Mucosa of descending colon (tissue), 3 donors: ENCODE results near the gene LHFPL4. TPM values are rescaled to one million over a fixed set of nuclear protein-coding genes. Genes with fewer than 3 reads are reported as not detected.

ENCODE experiments used
- ATAC-seq: fragments of 200-7000 bp; cut with Tn5 transposase; one replicate; pipeline ENCODE4 v1.9.1; 2020; ENCODE audit warnings: mild to moderate bottlenecking, moderate library complexity
- DNase-seq, 3 donors: peaks; one replicate each; pipeline ENCODE4 v3.0.0-alpha.2; 2020
- H3K36me3 ChIP-seq: fragments of 200-600 bp; one replicate; pipeline ENCODE4 v1.8.0; 2021; ENCODE audit warnings: low read depth, mild to moderate bottlenecking
- H3K4me1 ChIP-seq: fragments of 200-600 bp; one replicate; pipeline ENCODE4 v1.8.0; 2021; ENCODE audit warnings: low read depth, mild to moderate bottlenecking
- H3K4me3 ChIP-seq: fragments of 200-600 bp; one replicate; pipeline ENCODE4 v1.8.0; 2021; ENCODE audit warnings: mild to moderate bottlenecking
- H3K9me3 ChIP-seq: fragments of 200-600 bp; one replicate; pipeline ENCODE4 v1.8.0; 2021; ENCODE audit warnings: mild to moderate bottlenecking
- CTCF ChIP-seq: fragments of 200-600 bp; IDR thresholded peaks from one replicate; pipeline ENCODE4 v1.8.0; 2022; ENCODE audit warnings: antibody characterized with exemption, mild to moderate bottlenecking
- intact Hi-C, 2 donors: fragments of 100-400 bp; cut with DNase I in 1 of 2; cut with micrococcal nuclease in 1 of 2; formaldehyde crosslinking; loops; one replicate each; pipeline versions ENCODE4 v1.11.0 to v1.11.1; 2022; cut with DNase I, micrococcal nuclease
- total RNA-seq, 3 donors: library from RNA; stranded (reverse); fragmentation: NEBNext Ultra II Directional in 2 of 3; extraction: Animal tissue kit (Norgen Biotek cat#: 25700) in 2 of 3; gene quantifications; one replicate each; pipeline versions ENCODE4 v1.2.1 to v1.2.4, GENCODE V29; 2021 to 2023
- donor health status: DM: no; HTN: no; CAD: no; lungs with moderate emphysema.
- donor health status: DM: no; HTN: no; CAD: no.
- donor health status: DM: no; HTN: yes; CAD: no.

The LHFPL4 gene
- total RNA-seq, 3 donors from 2014 or later = 0.14 to 1.6 (median 0.70) TPM

DNA sequence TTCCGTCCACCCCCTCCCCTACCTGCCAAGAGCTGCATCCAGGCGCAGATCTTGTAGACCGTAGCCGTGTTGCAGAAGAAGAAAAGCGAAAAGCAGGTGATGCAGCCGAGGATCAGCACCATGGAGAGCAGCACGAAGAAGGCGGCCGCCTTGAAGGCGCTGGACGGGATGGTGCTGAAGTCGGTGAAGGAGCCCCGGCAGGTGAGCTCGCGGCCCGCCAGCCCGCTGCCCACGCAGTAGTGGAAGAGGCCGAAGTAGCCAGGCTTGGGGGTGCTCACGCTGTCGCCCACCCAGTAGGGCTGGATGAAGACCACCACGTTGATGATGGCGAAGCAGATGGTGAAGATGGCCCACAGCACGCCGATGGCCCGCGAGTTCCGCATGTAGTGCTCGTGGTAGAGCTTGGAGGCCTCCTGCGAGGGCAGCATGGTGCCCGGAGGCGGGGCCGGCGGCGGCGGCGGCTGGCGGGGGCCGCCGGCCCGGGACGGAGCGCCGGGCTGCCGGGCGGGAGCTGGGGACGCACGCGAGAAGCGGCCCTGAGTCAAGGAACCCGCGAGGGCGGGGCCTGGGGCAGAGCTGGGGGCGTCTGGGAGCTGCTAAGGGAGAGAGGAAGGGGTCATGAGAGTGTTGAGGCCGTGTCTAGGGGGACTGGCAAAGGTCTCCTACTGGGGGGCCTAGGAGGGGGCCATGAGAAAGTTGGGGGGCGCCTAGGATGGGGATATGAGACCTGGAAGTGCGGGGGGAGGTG, 1.2 kb downstream of the LHFPL4 start:
- H3K4me3 ChIP-seq = no peak overlapping the region
- no peaks in the 10 kb centered on the region for H3K9me3 ChIP-seq
- intact Hi-C loops = no loop called here
- H3K4me1 ChIP-seq = no peaks in the 10 kb centered on the region
- no peaks in the 10 kb centered on the region for H3K36me3 ChIP-seq
- DNase-seq (peak in 2 of 3 donors; percentile 64 to 69), ATAC-seq (peak; percentile 51)
- TF ChIP-seq CTCF = no peak

DNA sequence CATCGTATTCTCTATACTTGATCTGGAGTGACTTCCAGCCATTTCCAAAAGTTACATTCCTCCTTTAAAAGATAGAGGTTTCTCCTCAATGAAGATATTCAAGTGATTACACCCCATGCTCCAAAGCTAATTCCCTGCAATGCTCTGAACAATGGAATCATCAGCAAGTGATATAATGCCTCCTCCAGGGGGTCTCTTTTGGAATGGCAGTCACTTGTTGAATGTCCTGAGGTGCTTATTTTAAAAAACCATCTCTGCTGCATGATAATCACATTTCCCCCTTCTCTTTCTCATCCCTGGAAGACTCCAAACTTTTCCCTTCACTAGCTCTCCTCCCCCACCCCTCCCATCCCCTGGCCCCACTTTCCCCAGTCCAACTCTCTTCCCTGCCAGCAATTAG, 2.6 kb downstream of the LHFPL4 start:
- Histone ChIP-seq H3K4me1 (no peaks in the 10 kb centered on the region), H3K9me3 (no peaks in the 10 kb centered on the region), H3K4me3 (no peak overlapping the region), H3K36me3 (no peaks in the 10 kb centered on the region)
- no peak for DNase-seq
- ATAC-seq = no peak
- intact Hi-C loops = no loop called here
- TF ChIP-seq CTCF = no peak

- Histone ChIP-seq H3K9me3 (no peaks in the 10 kb centered on the region), H3K4me3 (no peak overlapping the region), H3K36me3 (no peaks in the 10 kb centered on the region), H3K4me1 (no peaks in the 10 kb centered on the region)
- TF ChIP-seq CTCF = no peak
- DNase-seq = no peak
- ATAC-seq = no peak
- intact Hi-C loops = no loop called here
These were observed 4.0 kb downstream of the LHFPL4 start for GRCh38 chr3:9549600-9549999.

DNA sequence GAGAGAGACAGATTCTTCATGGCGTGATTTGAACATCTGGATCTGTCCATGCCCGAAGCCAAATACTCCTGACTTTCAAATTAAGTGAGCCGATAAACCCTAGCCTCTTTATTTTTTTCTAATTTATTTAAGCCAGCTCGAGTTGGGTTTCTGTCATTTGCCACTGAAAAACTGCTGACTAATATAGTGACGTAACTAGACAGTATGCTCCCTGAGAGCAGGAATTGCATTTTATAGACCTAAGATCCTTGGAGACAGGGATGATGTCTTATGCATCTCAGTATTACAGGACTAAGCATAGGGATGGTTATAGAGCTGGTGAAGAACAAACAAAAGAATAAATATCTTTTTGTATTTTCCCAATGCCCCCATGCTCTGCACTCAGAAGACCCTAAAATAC, 4.6 kb downstream of the LHFPL4 start:
- TF ChIP-seq CTCF = no peak
- ATAC-seq (no peak), DNase-seq (no peak)
- intact Hi-C loops = no loop called here
- Histone ChIP-seq H3K9me3 (no peaks in the 10 kb centered on the region), H3K4me1 (no peaks in the 10 kb centered on the region), H3K4me3 (no peak overlapping the region), H3K36me3 (no peaks in the 10 kb centered on the region)

DNA sequence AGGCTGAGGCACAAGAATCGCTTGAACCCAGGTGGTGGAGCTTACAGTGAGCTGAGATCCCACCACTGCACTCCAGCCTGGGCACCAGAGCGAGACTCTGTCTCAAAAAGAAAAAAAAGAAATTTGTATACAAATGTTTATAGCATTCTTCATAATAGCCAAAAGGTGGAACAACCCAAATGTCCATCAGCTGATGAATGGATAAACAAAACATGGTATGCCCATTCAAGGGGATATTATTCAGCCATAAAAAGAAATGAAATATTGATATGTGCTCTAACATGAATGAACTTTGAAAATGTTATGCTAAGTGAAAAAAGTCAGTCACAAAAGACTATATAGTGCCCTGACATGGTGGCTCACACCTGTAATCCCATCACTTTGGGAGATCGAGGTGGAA, 11.4 kb downstream of the LHFPL4 start:
- Histone ChIP-seq H3K4me1 (no peaks in the 10 kb centered on the region), H3K4me3 (no peak overlapping the region), H3K36me3 (no peaks in the 10 kb centered on the region), H3K9me3 (no peaks in the 10 kb centered on the region)
- ATAC-seq (no peak), DNase-seq (no peak)
- TF ChIP-seq CTCF = no peak
- intact Hi-C loops = no loop called here

- intact Hi-C loops = no loop called here
- H3K9me3 ChIP-seq = no peaks in the 10 kb centered on the region
- TF ChIP-seq CTCF = no peak
- DNase-seq (no peak), ATAC-seq (no peak)
- no peak overlapping the region for H3K4me3 ChIP-seq
- H3K4me1 ChIP-seq = no peaks in the 10 kb centered on the region
- no peaks in the 10 kb centered on the region for H3K36me3 ChIP-seq
These were observed 17.4 kb downstream of the LHFPL4 start for GRCh38 chr3:9536212-9536611.
